Fibroblast of lung (primary cell): Measurements from ENCODE around the gene PXDC1. TPM values are rescaled to one million over a fixed set of nuclear protein-coding genes. Genes with fewer than 3 reads are reported as not detected.

Source experiments
- DNase-seq, 2 donors: peaks; one replicate each; pipeline versions ENCODE4 v3.0.0 to v3.0.0-alpha.2; 2010; ENCODE audit warnings: low read depth in 2 of 2
- H2AFZ ChIP-seq: 2 replicates; pipeline ENCODE4 v1.5.1; 2012; ENCODE audit warnings: low read length, control low read depth, inconsistent platforms
- H3K27ac ChIP-seq: 2 replicates; pipeline ENCODE4 v1.5.1; 2011; ENCODE audit warnings: low read length, control low read depth; ENCODE audit not compliant: insufficient read depth
- H3K27me3 ChIP-seq: 2 replicates; pipeline ENCODE4 v1.5.1; 2011; ENCODE audit warnings: mild to moderate bottlenecking, low read length; ENCODE audit not compliant: control insufficient read depth, insufficient read depth
- H3K36me3 ChIP-seq: 2 replicates; pipeline ENCODE4 v1.5.1; 2011; ENCODE audit warnings: low read length; ENCODE audit not compliant: control insufficient read depth, insufficient read depth
- H3K4me1 ChIP-seq: 2 replicates; pipeline ENCODE4 v1.5.1; 2011; ENCODE audit warnings: low read length; ENCODE audit not compliant: control insufficient read depth, insufficient read depth; ENCODE audit errors: extremely low read depth
- H3K4me2 ChIP-seq: 2 replicates; pipeline ENCODE4 v1.5.1; 2011; ENCODE audit warnings: low read length, control low read depth; ENCODE audit not compliant: insufficient read depth; ENCODE audit errors: extremely low read depth
- H3K4me3 ChIP-seq, 4 experiments: fragments of 200-600 bp in 1 of 4; sonication (generic) in 1 of 4; replicated peaks in 1 of 4; 2 replicates each; pipeline ENCODE4 v1.5.1; 2011 to 2016; ENCODE audit warnings: low read length in 4 of 4, low read depth in 3 of 4, mild to moderate bottlenecking in 3 of 4, control low read depth in 2 of 4, inconsistent platforms in 1 of 4, mixed read lengths in 1 of 4; ENCODE audit not compliant: insufficient read depth in 1 of 4; ENCODE audit errors: control extremely low read depth in 1 of 4
- H3K79me2 ChIP-seq: 2 replicates; pipeline ENCODE4 v1.5.1; 2012; ENCODE audit warnings: mild to moderate bottlenecking, low read length, inconsistent platforms; ENCODE audit not compliant: control insufficient read depth, insufficient read depth
- H3K9ac ChIP-seq: 2 replicates; pipeline ENCODE4 v1.5.1; 2011; ENCODE audit warnings: mild to moderate bottlenecking, low read length, control low read depth; ENCODE audit not compliant: insufficient read depth
- H3K9me3 ChIP-seq: 2 replicates; pipeline ENCODE4 v1.5.1; 2012; ENCODE audit warnings: low read depth, low read length; ENCODE audit not compliant: control insufficient read depth, insufficient read depth
- H4K20me1 ChIP-seq: 2 replicates; pipeline ENCODE4 v1.5.1; 2011; ENCODE audit warnings: low read length; ENCODE audit not compliant: control insufficient read depth, insufficient read depth; ENCODE audit errors: extremely low read depth
- EZH2 ChIP-seq: IDR thresholded peaks from 2 replicates; pipeline ENCODE4 v1.5.1; 2012; ENCODE audit warnings: low read length, control low read depth, mild to moderate bottlenecking; ENCODE audit errors: missing control alignments
- polyA plus RNA-seq, 2 donors: library from polyadenylated mRNA; depleted of rRNA in 1 of 2; stranded (reverse) in 1 of 2; unstranded in 1 of 2; fragments of >200 nt; gene quantifications; 2 replicates each; pipeline ENCODE4 v1.2.1, GENCODE V29; 2011 to 2012; ENCODE audit warnings: missing spikeins in 1 of 2
- total RNA-seq: library from RNA; depleted of rRNA; stranded (reverse); fragments of >200 nt; gene quantifications from 2 replicates; pipeline ENCODE4 v1.2.1, GENCODE V29; 2014
- TF ChIP-seq, protein P1 (sequence below), 2 donors: IDR thresholded peaks in 1 of 2; conservative IDR thresholded peaks in 1 of 2; 1 replicate in 1 of 2; 2 replicates in 1 of 2; pipeline ENCODE4 v1.5.1; 2011 to 2012; ENCODE audit warnings: low read length in 2 of 2, control low read depth in 1 of 2, inconsistent platforms in 1 of 2, low read depth in 1 of 2, mild to moderate bottlenecking in 1 of 2

Gene PXDC1
- total and polyA plus RNA-seq, 2 donors (not counting 1 experiment from before 2014, with no cell fraction given): 30.3 to 52.7 TPM

DNA sequence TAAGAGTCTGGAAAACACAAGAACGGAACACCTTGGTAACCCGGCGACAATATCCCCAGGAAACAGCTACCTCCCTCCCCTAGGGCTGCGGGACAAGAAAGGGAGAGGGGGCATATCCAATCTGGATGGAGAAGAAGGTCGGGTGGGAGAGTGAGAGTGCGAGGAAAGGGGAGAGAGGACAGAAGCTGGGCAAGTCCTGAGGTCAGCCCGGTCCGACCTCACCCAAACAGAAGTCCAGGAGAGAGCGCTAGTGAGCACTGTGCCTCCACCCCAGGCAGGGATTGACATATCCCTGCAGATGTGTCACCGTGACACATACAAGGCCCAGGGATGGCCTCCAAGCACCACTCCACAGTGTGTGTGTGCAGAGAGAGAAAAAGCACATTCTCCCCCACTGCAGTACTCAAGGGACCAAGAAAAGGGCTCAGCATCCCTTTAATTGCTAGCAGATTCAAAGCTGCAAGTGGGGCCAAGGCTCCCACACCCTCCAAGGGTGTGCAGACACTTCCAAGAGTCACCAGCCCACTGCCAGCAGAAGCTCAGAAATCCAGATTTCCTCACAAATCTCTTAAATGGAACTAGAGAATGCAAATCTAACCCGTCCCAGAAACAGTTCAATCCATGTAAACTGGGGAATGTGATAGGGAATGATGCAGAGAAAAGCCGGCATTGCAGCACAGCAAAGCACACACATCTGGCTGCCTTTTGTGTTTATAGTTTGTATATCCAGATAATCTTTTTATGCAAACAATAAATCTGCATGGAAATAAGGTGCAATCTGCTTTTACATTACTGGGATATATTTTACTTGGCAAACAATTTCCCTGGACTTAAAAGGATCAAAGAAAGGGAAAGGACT is 3.1 kb downstream of the PXDC1 start:
- DNase-seq: peak; percentile 75 to 79
- peak overlapping the region; percentile 94 for H3K4me2 ChIP-seq
- peak overlapping the region in 3 of 4 experiments; percentile 67 to 85 (median 78) for H3K4me3 ChIP-seq
- H3K36me3 ChIP-seq: peaks cover 3% of the 10 kb centered on the region
- no peaks in the 10 kb centered on the region for H3K27me3 ChIP-seq
- H3K27ac ChIP-seq: peak overlapping the region; percentile 91
- no peaks in the 10 kb centered on the region for H4K20me1 ChIP-seq
- no peak overlapping the region for H2AFZ ChIP-seq
- no peak overlapping the region for H3K9ac ChIP-seq
- H3K4me1 ChIP-seq: peaks cover 17% of the 10 kb centered on the region
- no peaks in the 10 kb centered on the region for H3K9me3 ChIP-seq
- TF ChIP-seq, protein P1, sequence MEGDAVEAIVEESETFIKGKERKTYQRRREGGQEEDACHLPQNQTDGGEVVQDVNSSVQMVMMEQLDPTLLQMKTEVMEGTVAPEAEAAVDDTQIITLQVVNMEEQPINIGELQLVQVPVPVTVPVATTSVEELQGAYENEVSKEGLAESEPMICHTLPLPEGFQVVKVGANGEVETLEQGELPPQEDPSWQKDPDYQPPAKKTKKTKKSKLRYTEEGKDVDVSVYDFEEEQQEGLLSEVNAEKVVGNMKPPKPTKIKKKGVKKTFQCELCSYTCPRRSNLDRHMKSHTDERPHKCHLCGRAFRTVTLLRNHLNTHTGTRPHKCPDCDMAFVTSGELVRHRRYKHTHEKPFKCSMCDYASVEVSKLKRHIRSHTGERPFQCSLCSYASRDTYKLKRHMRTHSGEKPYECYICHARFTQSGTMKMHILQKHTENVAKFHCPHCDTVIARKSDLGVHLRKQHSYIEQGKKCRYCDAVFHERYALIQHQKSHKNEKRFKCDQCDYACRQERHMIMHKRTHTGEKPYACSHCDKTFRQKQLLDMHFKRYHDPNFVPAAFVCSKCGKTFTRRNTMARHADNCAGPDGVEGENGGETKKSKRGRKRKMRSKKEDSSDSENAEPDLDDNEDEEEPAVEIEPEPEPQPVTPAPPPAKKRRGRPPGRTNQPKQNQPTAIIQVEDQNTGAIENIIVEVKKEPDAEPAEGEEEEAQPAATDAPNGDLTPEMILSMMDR (conservative IDR thresholded peaks at IDR 0.05 in 1 of 2, IDR thresholded peaks at IDR 0.05 in 1 of 2; ENCODE audit: low read depth in 1 of 2, low read length in 2 of 2): peak; percentile 62 to 68
- no peak for TF ChIP-seq EZH2
- peaks cover 79% of the 10 kb centered on the region for H3K79me2 ChIP-seq

DNA sequence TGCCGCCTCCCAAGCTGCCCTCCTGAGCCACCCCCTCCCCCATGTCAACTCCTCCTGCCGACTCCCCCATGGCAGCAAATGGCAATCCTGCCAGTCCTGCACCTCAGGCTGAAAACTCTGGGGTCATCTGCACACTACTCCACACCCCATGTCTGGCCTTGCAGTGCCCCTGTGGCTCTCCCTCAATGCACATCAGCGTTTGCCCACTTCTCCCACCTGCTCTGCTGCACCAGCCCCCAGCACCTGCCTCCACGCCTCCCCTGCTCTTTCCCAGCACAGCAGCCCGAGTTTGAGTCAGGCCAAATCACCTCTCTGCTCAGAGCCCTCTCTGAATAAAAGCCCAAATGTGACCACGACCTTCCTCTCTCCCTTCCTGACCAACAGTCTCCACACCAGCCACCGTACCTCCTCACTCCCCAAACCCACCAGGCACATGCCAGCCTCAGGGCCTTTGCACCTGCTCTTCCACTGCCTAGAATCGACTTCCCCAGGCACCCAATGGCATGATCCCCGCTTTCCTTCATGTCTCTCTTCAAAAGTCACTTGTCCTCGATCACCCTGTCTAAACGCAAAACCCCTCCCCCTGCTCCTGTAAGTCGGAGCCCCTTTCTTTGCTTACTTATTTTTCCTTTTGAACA is 4.3 kb downstream of the PXDC1 start:
- peaks cover 3% of the 10 kb centered on the region for H3K36me3 ChIP-seq
- no peaks in the 10 kb centered on the region for H3K27me3 ChIP-seq
- no peaks in the 10 kb centered on the region for H3K9me3 ChIP-seq
- TF ChIP-seq, protein P1 (conservative IDR thresholded peaks at IDR 0.05 in 1 of 2, IDR thresholded peaks at IDR 0.05 in 1 of 2; ENCODE audit: low read depth in 1 of 2, low read length in 2 of 2): no peak
- no peak for TF ChIP-seq EZH2
- peaks cover 89% of the 10 kb centered on the region for H3K79me2 ChIP-seq
- H3K9ac ChIP-seq: no peak overlapping the region
- H2AFZ ChIP-seq: no peak overlapping the region
- no peak overlapping the region for H3K27ac ChIP-seq
- no peak overlapping the region for H3K4me3 ChIP-seq
- DNase-seq: no peak
- peaks cover 17% of the 10 kb centered on the region for H3K4me1 ChIP-seq
- H4K20me1 ChIP-seq: no peaks in the 10 kb centered on the region
- no peak overlapping the region for H3K4me2 ChIP-seq

DNA sequence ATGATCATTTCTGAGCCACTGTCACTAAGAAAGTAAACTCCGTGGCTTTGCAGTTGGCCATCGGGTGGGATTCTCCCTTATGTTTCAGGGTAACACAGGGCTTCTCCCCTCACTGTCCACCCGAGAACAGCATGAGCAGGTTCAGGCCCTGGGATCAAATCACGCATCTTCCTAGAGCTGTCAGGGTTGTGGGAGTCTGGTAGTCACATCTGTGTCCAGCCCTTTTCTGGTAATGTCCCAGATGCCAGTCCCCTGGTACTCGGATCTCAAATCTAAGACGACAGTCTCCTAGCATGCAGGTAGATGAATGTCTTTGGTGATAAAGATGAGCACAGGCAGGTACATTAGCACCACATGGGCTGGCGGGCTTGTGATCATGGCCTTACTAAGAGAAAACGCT is 4.8 kb downstream of the PXDC1 start:
- H3K4me1 ChIP-seq: peaks cover 16% of the 10 kb centered on the region

More for the DNA sequence above, 4.8 kb downstream of the PXDC1 start:
- Histone ChIP-seq H3K27ac (no peak overlapping the region), H3K4me3 (no peak overlapping the region), H3K27me3 (no peaks in the 10 kb centered on the region), H3K79me2 (peaks cover 94% of the 10 kb centered on the region), H2AFZ (no peak overlapping the region), H3K9me3 (no peaks in the 10 kb centered on the region), H4K20me1 (no peaks in the 10 kb centered on the region), H3K4me2 (no peak overlapping the region), H3K36me3 (peaks cover 3% of the 10 kb centered on the region), H3K9ac (no peak overlapping the region)
- TF ChIP-seq, protein P1 (conservative IDR thresholded peaks at IDR 0.05 in 1 of 2, IDR thresholded peaks at IDR 0.05 in 1 of 2; ENCODE audit: low read depth in 1 of 2, low read length in 2 of 2): no peak
- TF ChIP-seq EZH2: no peak
- DNase-seq: no peak
